Activated CD8-positive, alpha-beta memory T cell treated with anti-CD3 and anti-CD28 coated beads for 4 hours (primary cell): ENCODE measurements around the gene ITGB3.
A peak's percentile ranks its signal among the peaks of the same experiment; 100 is the strongest.
"Not testable (repeated sequence)": the region's sequence is repeated elsewhere in the genome, so short reads cannot be mapped to it uniquely, and the experiment has no call there.

Source experiments
- DNase-seq, 2 donors: peaks; one replicate each; pipeline ENCODE4 v3.0.0-alpha.2; 2020; ENCODE audit warnings: low read depth in 2 of 2

The ITGB3 gene

GRCh38 chr17:47253541-47254402 lies at the start of gene ITGB3:
Gene ITGB3, plus strand, starts transcription at chr17:47253827. Its CDS starts 35 bp downstream, at chr17:47253862.
- DNase-seq, result peak; percentile 12 to 31

DNA sequence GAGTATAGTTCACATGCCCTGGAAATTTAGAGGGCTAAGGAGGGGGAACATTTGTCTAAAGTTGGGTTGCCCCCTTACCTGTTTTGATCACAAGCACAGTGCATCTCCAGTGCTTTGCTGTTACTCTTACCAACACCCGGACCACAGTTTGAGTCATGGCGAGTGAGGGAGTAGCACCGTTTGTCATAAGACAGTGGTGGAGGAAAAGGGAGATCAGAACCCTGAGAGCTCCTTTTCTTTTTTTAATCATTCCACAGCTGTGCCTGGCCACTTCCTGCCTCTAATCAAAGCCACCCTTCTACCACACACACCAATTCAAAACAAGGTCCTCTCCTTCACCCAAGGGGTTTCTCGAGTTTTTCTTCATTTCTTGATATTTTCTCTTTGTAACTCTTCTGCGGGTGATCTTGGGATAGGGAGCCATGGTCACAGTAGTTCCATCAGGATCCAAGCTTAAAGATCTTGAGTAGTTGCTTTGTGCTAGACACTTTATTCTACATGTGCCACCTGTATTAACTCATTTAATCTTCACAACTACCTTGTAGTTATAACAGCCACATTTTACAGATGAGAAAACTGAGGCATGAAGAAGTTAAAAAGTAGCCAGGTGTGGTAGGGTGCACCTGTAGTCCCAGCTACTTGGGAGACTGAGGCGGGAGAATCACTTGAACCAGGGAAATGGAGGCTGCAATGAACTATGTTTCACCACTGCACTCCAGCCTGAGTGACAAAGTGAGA lies 49.5 kb upstream of the ITGB3 start:
- peak in 1 of 2 donors; percentile 30 for DNase-seq

DNA sequence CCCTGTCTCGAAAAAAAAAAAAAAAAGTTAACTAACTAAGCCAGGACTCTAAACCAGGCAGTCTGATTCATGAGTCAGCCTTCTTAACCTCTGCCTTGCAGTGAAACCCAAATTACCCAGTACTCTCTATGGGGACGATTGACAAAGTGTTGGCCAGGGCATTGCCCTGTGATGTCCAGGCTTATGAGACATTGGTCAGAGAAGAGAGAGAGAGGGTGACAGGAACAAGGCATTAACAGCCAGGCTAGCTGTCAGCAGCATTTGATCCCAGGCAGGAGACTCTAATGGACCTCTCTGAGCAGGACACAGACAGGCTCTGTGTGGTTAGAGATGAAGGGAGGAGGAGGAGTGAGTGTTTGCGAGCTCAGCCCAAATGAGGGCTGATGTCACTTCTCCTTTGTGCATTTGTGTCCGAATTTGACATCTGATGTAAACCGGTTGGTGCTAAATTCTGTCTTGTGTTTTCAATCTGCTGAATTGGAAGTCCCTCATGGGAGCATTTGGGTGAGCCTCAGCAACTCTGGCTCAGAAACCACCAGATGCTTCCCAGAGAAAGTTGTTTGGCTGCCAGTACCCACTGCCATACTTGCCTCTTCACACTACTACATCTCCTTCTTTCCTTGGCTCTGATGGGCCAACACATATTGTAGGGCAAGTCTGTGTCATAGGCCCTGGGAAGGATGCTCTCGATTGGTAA lies 48.8 kb upstream of the ITGB3 start:
- no peak for DNase-seq

GRCh38 chr17:47205419-47205963 lies 48.1 kb upstream of the ITGB3 start:
- DNase-seq, result peak; percentile 37 to 53

DNA sequence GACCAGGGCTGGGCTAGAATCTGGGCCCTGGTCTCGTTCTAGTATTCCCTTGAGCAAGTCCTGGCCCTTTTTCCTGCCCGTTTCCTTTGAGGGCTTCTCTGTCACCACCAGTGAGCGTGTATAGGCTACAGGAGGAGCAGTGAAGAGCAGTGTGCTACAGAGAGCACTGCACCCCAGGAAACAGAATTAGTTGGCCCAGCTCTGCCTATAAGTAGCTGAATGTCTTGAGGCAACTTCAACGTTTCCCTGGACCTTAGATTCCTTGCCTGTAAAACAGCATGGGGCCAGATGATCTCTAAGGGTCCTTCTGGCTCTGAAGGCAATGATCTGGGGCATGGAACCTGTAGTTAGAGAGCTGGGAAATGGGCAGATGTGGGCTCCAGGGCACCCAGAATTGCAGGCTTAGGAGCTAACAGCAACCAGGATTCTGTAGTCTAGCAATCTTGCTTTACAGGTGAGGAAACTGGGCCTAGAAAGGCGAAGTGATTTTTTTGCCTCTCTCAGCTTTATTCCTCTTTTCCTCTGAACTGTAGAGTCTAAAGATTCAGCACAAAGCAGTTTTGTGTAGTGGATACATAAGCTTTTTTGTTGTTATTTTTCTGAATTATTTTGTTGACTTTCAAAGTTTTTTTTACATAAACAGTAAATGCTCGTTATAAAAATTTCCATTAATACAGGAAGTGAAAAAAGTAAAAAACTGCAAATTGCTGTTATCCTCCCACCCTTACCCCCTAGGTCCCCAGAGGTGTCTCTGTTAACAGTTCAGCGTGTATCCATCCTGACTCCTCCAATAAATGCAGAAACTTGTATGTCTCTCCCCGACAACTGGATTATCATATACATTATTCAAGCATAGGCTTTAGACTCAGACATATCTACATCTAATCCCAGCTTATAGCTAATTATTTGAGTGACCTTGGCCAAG lies 46.2 kb upstream of the ITGB3 start:
- DNase-seq, result no peak

- no peak for DNase-seq
These were observed 44.7 kb upstream of the ITGB3 start, which contains the start of gene MYL4 for GRCh38 chr17:47208744-47209488. Gene MYL4, plus strand, starts transcription at chr17:47209348. Its CDS starts 75 bp downstream, at chr17:47209423.

- no peak for DNase-seq
These were observed 44.1 kb upstream of the ITGB3 start for GRCh38 chr17:47209499-47209898.

- DNase-seq, result no peak
These were observed 43.5 kb upstream of the ITGB3 start for GRCh38 chr17:47210105-47210504.

DNA sequence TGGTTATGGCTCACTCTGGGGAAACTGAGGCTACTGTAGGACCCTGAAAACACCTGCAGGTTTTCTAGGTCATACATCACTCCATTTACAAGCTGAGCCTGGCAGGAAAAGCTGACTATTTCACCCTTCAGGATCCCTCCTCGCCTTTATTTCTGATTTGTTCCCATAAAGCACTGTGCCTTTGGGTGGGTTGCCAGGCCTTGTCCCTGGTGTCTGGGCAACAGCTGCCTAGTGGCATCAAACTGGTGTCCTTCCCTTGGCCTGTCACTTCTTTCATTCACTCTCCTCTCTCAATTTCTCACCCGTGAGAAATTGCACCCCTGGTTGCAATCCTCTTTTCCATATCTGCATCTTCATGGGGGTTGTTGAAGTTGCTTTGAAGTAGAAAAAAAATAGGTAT lies 42.8 kb upstream of the ITGB3 start:
- no peak for DNase-seq

GRCh38 chr17:47212458-47212857 lies 41.2 kb upstream of the ITGB3 start:
- no peak for DNase-seq

GRCh38 chr17:47213540-47213939 lies 40.1 kb upstream of the ITGB3 start:
- DNase-seq, result no peak

GRCh38 chr17:47214931-47215330 lies 38.7 kb upstream of the ITGB3 start:
- DNase-seq, result no peak

- DNase-seq, result not testable (repeated sequence)
These were observed 36.8 kb upstream of the ITGB3 start for GRCh38 chr17:47216821-47217220.

- not testable (repeated sequence) for DNase-seq
These were observed 36.3 kb upstream of the ITGB3 start for GRCh38 chr17:47217279-47217678.

DNA sequence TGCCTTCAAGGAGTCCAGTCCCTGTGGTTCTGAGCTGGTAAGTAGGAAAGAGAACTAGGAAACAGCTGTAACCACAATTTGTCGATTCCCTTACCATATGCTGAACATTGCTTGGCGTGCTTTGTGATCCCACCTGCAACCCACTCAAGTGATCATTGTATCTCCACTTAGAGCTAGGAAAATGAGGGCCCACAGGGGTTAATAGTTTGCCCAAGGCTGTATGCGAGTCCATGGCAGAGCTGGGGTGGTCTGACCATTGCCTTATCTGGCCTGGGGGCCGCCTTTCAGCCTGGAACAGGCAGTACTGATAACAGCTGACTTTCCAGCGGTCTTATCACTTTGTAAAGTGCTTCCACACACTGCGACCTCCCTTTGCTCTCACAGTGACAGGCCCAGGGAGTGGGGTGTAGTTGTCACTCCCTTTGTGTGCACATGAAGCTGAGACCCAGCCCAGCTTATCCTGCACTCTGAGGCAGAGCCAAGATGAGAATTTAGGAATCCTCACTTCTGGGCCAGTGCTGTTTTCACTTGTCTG lies 34.7 kb upstream of the ITGB3 start:
- DNase-seq, result no peak

- no peak for DNase-seq
These were observed 33.8 kb upstream of the ITGB3 start for GRCh38 chr17:47219621-47220475.

- no peak for DNase-seq
These were observed 33.1 kb upstream of the ITGB3 start for GRCh38 chr17:47220531-47220999.

GRCh38 chr17:47221154-47221553 lies 32.5 kb upstream of the ITGB3 start:
- DNase-seq, result no peak

DNA sequence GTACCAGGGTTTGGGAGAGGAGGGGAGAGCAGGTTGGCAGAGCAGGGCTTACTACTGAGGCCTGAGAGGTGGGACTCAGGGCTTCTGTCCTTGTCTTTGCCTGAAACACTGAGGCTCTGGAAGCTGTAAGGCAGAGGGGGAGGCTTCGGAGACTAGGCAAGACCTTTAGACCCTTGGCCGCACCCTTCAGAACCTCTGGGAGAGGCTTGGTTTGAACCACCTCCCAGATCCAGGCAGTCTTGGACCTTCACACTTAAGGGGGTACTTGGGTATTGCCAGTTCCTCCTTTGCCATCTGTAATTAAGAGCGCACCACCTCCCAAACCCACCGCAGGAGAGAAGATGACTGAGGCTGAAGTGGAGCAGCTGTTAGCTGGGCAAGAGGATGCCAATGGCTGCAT lies 31.6 kb upstream of the ITGB3 start:
- DNase-seq, result no peak
